K562 (cell line): Measurements from ENCODE around the gene SLC2A4.

ENCODE experiments used
- CEBPB ChIP-seq: fragments of 450-650 bp; IDR thresholded peaks from 2 replicates; pipeline ENCODE4 v1.6.1; 2016; ENCODE audit warnings: missing genetic modification characterization, missing compliant biosample characterization
- RFX1 ChIP-seq: fragments of 450-650 bp; IDR thresholded peaks from 2 replicates; pipeline ENCODE4 v1.6.1; 2016; ENCODE audit warnings: mild to moderate bottlenecking, moderate library complexity
- TF ChIP-seq, protein P1 (sequence below), 3 experiments: IDR thresholded peaks in 2 of 3; conservative IDR thresholded peaks in 1 of 3; 2 replicates each; pipeline ENCODE4 v1.5.1; 2011 to 2012; ENCODE audit warnings: low read length in 3 of 3, mild to moderate bottlenecking in 3 of 3, control low read depth in 2 of 3, improper control_type of control experiment in 1 of 3, inconsistent platforms in 1 of 3, low read depth in 1 of 3, mixed read lengths in 1 of 3, moderate library complexity in 1 of 3; ENCODE audit not compliant: insufficient read depth in 2 of 3

GRCh38 chr17:7281953-7282751 lies 634 bp downstream of the SLC2A4 start:
- TF ChIP-seq, protein P1, sequence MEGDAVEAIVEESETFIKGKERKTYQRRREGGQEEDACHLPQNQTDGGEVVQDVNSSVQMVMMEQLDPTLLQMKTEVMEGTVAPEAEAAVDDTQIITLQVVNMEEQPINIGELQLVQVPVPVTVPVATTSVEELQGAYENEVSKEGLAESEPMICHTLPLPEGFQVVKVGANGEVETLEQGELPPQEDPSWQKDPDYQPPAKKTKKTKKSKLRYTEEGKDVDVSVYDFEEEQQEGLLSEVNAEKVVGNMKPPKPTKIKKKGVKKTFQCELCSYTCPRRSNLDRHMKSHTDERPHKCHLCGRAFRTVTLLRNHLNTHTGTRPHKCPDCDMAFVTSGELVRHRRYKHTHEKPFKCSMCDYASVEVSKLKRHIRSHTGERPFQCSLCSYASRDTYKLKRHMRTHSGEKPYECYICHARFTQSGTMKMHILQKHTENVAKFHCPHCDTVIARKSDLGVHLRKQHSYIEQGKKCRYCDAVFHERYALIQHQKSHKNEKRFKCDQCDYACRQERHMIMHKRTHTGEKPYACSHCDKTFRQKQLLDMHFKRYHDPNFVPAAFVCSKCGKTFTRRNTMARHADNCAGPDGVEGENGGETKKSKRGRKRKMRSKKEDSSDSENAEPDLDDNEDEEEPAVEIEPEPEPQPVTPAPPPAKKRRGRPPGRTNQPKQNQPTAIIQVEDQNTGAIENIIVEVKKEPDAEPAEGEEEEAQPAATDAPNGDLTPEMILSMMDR (IDR thresholded peaks at IDR 0.05 in 2 of 3, conservative IDR thresholded peaks at IDR 0.05 in 1 of 3; ENCODE audit: insufficient read depth in 2 of 3, low read depth in 1 of 3, low read length in 3 of 3), result no peak
- TF ChIP-seq CEBPB (tag) (no peak), RFX1 (no peak)
